Endodermal cell (in vitro differentiated cells): ENCODE measurements around the gene TRMT10B. TPM values are rescaled to one million over a fixed set of nuclear protein-coding genes. Genes with fewer than 3 reads are reported as not detected.

Experiments
- DNase-seq: peaks from one replicate; pipeline ENCODE4 v3.0.0-alpha.2; 2017
- H3K27ac ChIP-seq: 2 replicates; pipeline ENCODE4 v1.5.1; 2013; ENCODE audit warnings: mild to moderate bottlenecking, low read depth, low read length, moderate library complexity
- H3K27me3 ChIP-seq: 2 replicates; pipeline ENCODE4 v1.6.1; 2013; ENCODE audit warnings: mild to moderate bottlenecking, low read length, moderate library complexity; ENCODE audit not compliant: insufficient read depth, control insufficient read depth, poor library complexity, severe bottlenecking
- H3K36me3 ChIP-seq: 2 replicates; pipeline ENCODE4 v1.7.0; 2013; ENCODE audit warnings: mild to moderate bottlenecking, low read length, moderate library complexity; ENCODE audit not compliant: control insufficient read depth, insufficient read depth
- H3K4me1 ChIP-seq: one replicate; pipeline ENCODE4 v1.7.0; 2013; ENCODE audit warnings: low read length; ENCODE audit not compliant: control insufficient read depth, insufficient read depth
- H3K4me3 ChIP-seq: 2 replicates; pipeline ENCODE4 v1.5.1; 2013; ENCODE audit warnings: mild to moderate bottlenecking, low read length, moderate library complexity
- H3K9ac ChIP-seq: 2 replicates; pipeline ENCODE4 v1.6.1; 2013; ENCODE audit warnings: mild to moderate bottlenecking, low read length, moderate library complexity; ENCODE audit not compliant: poor library complexity, severe bottlenecking; ENCODE audit errors: extremely low read depth
- H3K9me3 ChIP-seq: 2 replicates; pipeline ENCODE4 v1.6.1; 2013; ENCODE audit warnings: mild to moderate bottlenecking, low read length, moderate library complexity; ENCODE audit not compliant: control insufficient read depth
- H3K27ac Mint-ChIP-seq: 2 replicates; pipeline ENCODE4 v1.8.0; 2020; ENCODE audit warnings: mixed read lengths
- H3K27me3 Mint-ChIP-seq: 2 replicates; pipeline ENCODE4 v1.8.0; 2021; ENCODE audit warnings: mild to moderate bottlenecking, mixed read lengths; ENCODE audit not compliant: insufficient read depth
- H3K36me3 Mint-ChIP-seq: 2 replicates; pipeline ENCODE4 v1.8.0; 2020; ENCODE audit warnings: low read depth, mixed read lengths
- H3K4me1 Mint-ChIP-seq: 2 replicates; pipeline ENCODE4 v1.8.0; 2020; ENCODE audit warnings: mixed read lengths
- H3K4me3 Mint-ChIP-seq: 2 replicates; pipeline ENCODE4 v1.8.0; 2020; ENCODE audit warnings: mild to moderate bottlenecking, moderate library complexity, mixed read lengths
- H3K9me3 Mint-ChIP-seq: 2 replicates; pipeline ENCODE4 v1.8.0; 2020; ENCODE audit warnings: mild to moderate bottlenecking, mixed read lengths
- WGBS, 2 experiments: methylation state at CpG; one replicate each; pipeline versions ENCODE4 v1.1.5 to v1.1.7; 2013; ENCODE audit warnings: missing lambda C conversion rate in 2 of 2, mixed read lengths in 1 of 2; ENCODE audit not compliant: insufficient coverage in 1 of 2, insufficient read length in 1 of 2; 5-methylcytosine and 5-hydroxymethylcytosine counted together
- total RNA-seq, 2 donors: library from RNA; stranded (reverse); fragmentation: NEBNext Ultra II Directional in 1 of 2; extraction: Animal tissue kit (Norgen Biotek cat#: 25700) in 1 of 2; gene quantifications; 2 replicates in 1 of 2; 3 replicates in 1 of 2; pipeline ENCODE4 v1.2.1, GENCODE V29; 2021
- TF ChIP-seq, protein P1 (sequence below): fragments of 200-600 bp; sonication (generic); conservative IDR thresholded peaks from 2 replicates; pipeline ENCODE4 v1.5.0; 2021; ENCODE audit warnings: antibody characterized with exemption, mild to moderate bottlenecking

Gene TRMT10B
- total RNA-seq, 2 donors from 2014 or later = 9.3 to 11.6 TPM

DNA sequence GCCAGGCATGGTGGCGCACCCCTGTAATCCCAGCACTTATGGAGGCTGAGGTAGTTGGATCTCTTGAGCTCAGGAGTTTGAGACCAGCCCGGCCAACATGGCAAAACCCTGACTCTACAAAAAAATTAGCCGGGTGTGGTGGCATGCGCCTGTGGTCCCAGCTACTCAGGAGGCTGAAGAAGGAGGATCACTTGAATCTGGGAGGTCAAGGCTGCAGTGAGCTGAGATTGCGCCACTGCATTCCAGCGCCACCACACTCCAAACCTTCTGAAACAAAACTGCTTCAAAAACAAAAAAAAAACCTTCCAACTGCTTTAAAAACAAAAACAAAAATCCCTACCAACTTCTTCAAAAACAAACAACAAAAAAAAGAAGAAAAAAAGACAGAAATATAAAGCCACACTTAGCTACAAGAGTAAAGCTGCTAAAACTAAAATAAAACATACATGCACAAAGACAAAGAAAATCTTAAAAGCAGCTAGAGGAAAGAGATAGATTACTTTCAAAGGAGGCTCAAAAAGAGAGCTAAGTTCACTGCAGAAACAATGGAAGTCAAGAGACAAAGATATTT is 58.4 kb downstream of the TRMT10B start:
- DNase-seq = no peak
- Histone ChIP-seq H3K27me3 (no peaks in the 10 kb centered on the region), H3K9me3 (no peaks in the 10 kb centered on the region), H3K27ac (no peak overlapping the region), H3K36me3 (peaks cover 17% of the 10 kb centered on the region), H3K4me1 (no peaks in the 10 kb centered on the region), H3K9ac (no peak overlapping the region), H3K4me3 (no peak overlapping the region)
- no peak overlapping the region for H3K27ac Mint-ChIP-seq
- no peak overlapping the region for H3K4me3 Mint-ChIP-seq
- no peaks in the 10 kb centered on the region for H3K9me3 Mint-ChIP-seq
- H3K36me3 Mint-ChIP-seq = peaks cover 20% of the 10 kb centered on the region
- no peaks in the 10 kb centered on the region for H3K27me3 Mint-ChIP-seq
- TF ChIP-seq, protein P1, sequence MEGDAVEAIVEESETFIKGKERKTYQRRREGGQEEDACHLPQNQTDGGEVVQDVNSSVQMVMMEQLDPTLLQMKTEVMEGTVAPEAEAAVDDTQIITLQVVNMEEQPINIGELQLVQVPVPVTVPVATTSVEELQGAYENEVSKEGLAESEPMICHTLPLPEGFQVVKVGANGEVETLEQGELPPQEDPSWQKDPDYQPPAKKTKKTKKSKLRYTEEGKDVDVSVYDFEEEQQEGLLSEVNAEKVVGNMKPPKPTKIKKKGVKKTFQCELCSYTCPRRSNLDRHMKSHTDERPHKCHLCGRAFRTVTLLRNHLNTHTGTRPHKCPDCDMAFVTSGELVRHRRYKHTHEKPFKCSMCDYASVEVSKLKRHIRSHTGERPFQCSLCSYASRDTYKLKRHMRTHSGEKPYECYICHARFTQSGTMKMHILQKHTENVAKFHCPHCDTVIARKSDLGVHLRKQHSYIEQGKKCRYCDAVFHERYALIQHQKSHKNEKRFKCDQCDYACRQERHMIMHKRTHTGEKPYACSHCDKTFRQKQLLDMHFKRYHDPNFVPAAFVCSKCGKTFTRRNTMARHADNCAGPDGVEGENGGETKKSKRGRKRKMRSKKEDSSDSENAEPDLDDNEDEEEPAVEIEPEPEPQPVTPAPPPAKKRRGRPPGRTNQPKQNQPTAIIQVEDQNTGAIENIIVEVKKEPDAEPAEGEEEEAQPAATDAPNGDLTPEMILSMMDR = no peak
- H3K4me1 Mint-ChIP-seq = no peaks in the 10 kb centered on the region
- 92 to 95% methylated on average over 4 to 6 of the region's 6 CpGs for WGBS, 2 experiments

DNA sequence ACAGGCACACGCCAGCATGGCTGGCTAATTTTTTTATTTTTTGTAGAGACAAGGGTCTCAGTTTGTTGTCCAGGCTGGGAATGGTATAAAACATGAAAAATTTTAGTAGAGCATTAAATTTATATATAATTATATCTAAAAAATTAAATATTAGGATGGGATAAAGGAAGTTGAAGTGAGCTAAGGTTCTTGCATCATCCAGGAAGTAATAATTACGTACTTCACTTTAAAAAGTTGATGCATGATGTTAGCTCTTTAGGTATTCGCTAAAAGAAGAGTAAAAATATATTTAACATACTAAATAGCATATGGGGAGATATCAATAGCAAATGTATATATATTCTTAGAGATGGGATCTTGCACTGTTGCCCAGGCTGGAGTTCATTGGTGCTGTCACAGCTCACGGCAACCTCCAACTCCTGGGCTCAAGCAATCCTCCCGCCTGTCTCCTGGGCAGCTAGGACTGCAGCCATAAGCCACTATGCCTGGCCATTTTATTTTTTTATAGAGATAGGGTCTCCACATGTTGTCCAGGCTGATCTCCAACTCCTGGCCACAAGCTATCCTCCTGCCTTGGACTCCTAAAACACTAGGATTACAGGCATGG is 59.3 kb downstream of the TRMT10B start:
- Histone ChIP-seq H3K27ac (no peak overlapping the region), H3K9ac (no peak overlapping the region), H3K36me3 (peaks cover 15% of the 10 kb centered on the region), H3K9me3 (no peaks in the 10 kb centered on the region), H3K4me1 (no peaks in the 10 kb centered on the region), H3K4me3 (no peak overlapping the region), H3K27me3 (no peaks in the 10 kb centered on the region)
- Mint-ChIP-seq H3K4me1 (no peaks in the 10 kb centered on the region), H3K9me3 (no peaks in the 10 kb centered on the region), H3K4me3 (no peak overlapping the region), H3K36me3 (peaks cover 15% of the 10 kb centered on the region), H3K27me3 (no peaks in the 10 kb centered on the region), H3K27ac (no peak overlapping the region)
- no peak for DNase-seq
- TF ChIP-seq, protein P1 = no peak
- 90 to 95% methylated on average over 2 to 4 of the region's 5 CpGs for WGBS, 2 experiments

DNA sequence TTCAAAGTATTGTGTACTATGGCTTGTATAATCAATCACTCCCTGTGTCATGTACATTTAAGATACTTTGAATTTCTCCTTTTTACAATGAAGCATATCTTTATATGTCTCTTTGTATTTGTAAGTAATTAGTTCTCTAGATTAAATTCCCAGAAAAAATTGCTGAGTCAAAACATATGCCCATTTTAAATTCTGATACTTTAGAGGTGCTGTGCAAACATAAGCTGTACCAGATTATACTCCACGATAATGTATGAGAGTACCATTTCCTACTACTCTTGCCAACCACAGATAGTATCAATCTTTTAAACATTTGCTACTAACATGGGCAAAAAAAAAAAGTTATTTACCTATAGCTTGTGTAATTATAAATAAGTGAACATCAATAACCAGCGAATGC is 65.2 kb downstream of the TRMT10B start:
- Mint-ChIP-seq H3K36me3 (peaks cover 33% of the 10 kb centered on the region), H3K4me3 (no peak overlapping the region), H3K4me1 (no peaks in the 10 kb centered on the region), H3K9me3 (no peaks in the 10 kb centered on the region), H3K27me3 (no peaks in the 10 kb centered on the region), H3K27ac (no peak overlapping the region)
- Histone ChIP-seq H3K9ac (no peak overlapping the region), H3K9me3 (no peaks in the 10 kb centered on the region), H3K27me3 (no peaks in the 10 kb centered on the region), H3K36me3 (peaks cover 46% of the 10 kb centered on the region), H3K27ac (no peak overlapping the region), H3K4me1 (no peaks in the 10 kb centered on the region), H3K4me3 (no peak overlapping the region)
- DNase-seq = no peak
- WGBS, 2 experiments = 88 to 100% methylated on average over 1 to 2 of the region's 2 CpGs
- TF ChIP-seq, protein P1 = no peak
